ENCODE measurements around the gene DKK3. TPM values are rescaled to one million over a fixed set of nuclear protein-coding genes. Genes with fewer than 3 reads are reported as not detected.

The DKK3 gene
- total RNA-seq, 2 experiments from 2014 or later, result 0.46 TPM; not detected in 1

GRCh38 chr11:11942668-11943067 is 65.8 kb downstream of the DKK3 start:
- Mint-ChIP-seq H3K4me3 (no peak overlapping the region), H3K27ac (no peak overlapping the region), H3K36me3 (peaks cover 13% of the 10 kb centered on the region), H3K9me3 (no peaks in the 10 kb centered on the region), H3K4me1 (no peaks in the 10 kb centered on the region), H3K27me3 (no peaks in the 10 kb centered on the region)
- no peak for DNase-seq

GRCh38 chr11:11940551-11940950 is 67.9 kb downstream of the DKK3 start:
- no peaks in the 10 kb centered on the region for H3K9me3 Mint-ChIP-seq
- H3K4me1 Mint-ChIP-seq, result no peaks in the 10 kb centered on the region
- H3K27ac Mint-ChIP-seq, result peak overlapping the region; percentile 14
- H3K4me3 Mint-ChIP-seq, result no peak overlapping the region
- peaks cover 13% of the 10 kb centered on the region for H3K36me3 Mint-ChIP-seq
- DNase-seq, result no peak
- no peaks in the 10 kb centered on the region for H3K27me3 Mint-ChIP-seq

GRCh38 chr11:11937957-11938356 is 70.5 kb downstream of the DKK3 start:
- Mint-ChIP-seq H3K4me3 (no peak overlapping the region), H3K27me3 (no peaks in the 10 kb centered on the region), H3K4me1 (no peaks in the 10 kb centered on the region), H3K36me3 (peaks cover 12% of the 10 kb centered on the region), H3K27ac (no peak overlapping the region), H3K9me3 (no peaks in the 10 kb centered on the region)
- no peak for DNase-seq

- Mint-ChIP-seq H3K4me1 (no peaks in the 10 kb centered on the region), H3K4me3 (no peak overlapping the region), H3K27ac (no peak overlapping the region), H3K36me3 (peaks cover 13% of the 10 kb centered on the region), H3K27me3 (no peaks in the 10 kb centered on the region), H3K9me3 (no peaks in the 10 kb centered on the region)
- DNase-seq, result no peak
Measured at GRCh38 chr11:11937433-11937832, 71.0 kb downstream of the DKK3 start.

- Mint-ChIP-seq H3K27ac (no peak overlapping the region), H3K27me3 (no peaks in the 10 kb centered on the region), H3K9me3 (no peaks in the 10 kb centered on the region), H3K36me3 (peaks cover 14% of the 10 kb centered on the region), H3K4me3 (no peak overlapping the region), H3K4me1 (no peaks in the 10 kb centered on the region)
- DNase-seq, result no peak
Measured at GRCh38 chr11:11935536-11935935, 72.9 kb downstream of the DKK3 start.

- Mint-ChIP-seq H3K27me3 (no peaks in the 10 kb centered on the region), H3K4me3 (no peak overlapping the region), H3K4me1 (peaks cover under 1% of the 10 kb centered on the region), H3K27ac (no peak overlapping the region), H3K36me3 (peaks cover 15% of the 10 kb centered on the region), H3K9me3 (no peaks in the 10 kb centered on the region)
- DNase-seq, result no peak
Measured at GRCh38 chr11:11931461-11932055, 76.9 kb downstream of the DKK3 start.

- no peak overlapping the region for H3K27ac Mint-ChIP-seq
- H3K36me3 Mint-ChIP-seq, result peaks cover 25% of the 10 kb centered on the region
- no peak overlapping the region for H3K4me3 Mint-ChIP-seq
- H3K27me3 Mint-ChIP-seq, result no peaks in the 10 kb centered on the region
- peaks cover 9% of the 10 kb centered on the region for H3K4me1 Mint-ChIP-seq
- no peak for DNase-seq
- no peaks in the 10 kb centered on the region for H3K9me3 Mint-ChIP-seq
Measured at GRCh38 chr11:11929920-11930319, 78.5 kb downstream of the DKK3 start.

- Mint-ChIP-seq H3K27ac (no peak overlapping the region), H3K4me1 (peaks cover 20% of the 10 kb centered on the region), H3K4me3 (no peak overlapping the region), H3K36me3 (peaks cover 33% of the 10 kb centered on the region), H3K27me3 (no peaks in the 10 kb centered on the region), H3K9me3 (no peaks in the 10 kb centered on the region)
- DNase-seq, result no peak
Measured at GRCh38 chr11:11923828-11924227, 84.6 kb downstream of the DKK3 start.

GRCh38 chr11:11916981-11917399 is 91.4 kb downstream of the DKK3 start:
- Mint-ChIP-seq H3K4me1 (peaks cover 8% of the 10 kb centered on the region), H3K27ac (no peak overlapping the region), H3K27me3 (no peaks in the 10 kb centered on the region), H3K36me3 (peaks cover 7% of the 10 kb centered on the region), H3K4me3 (no peak overlapping the region), H3K9me3 (no peaks in the 10 kb centered on the region)
- DNase-seq, result no peak

- Mint-ChIP-seq H3K4me3 (no peak overlapping the region), H3K27ac (no peak overlapping the region), H3K36me3 (peaks cover 13% of the 10 kb centered on the region), H3K4me1 (peaks cover 8% of the 10 kb centered on the region), H3K27me3 (no peaks in the 10 kb centered on the region), H3K9me3 (no peaks in the 10 kb centered on the region)
- no peak for DNase-seq
Measured at GRCh38 chr11:11915625-11916024, 92.8 kb downstream of the DKK3 start.

- no peak overlapping the region for H3K4me3 Mint-ChIP-seq
- H3K9me3 Mint-ChIP-seq, result no peaks in the 10 kb centered on the region
- peaks cover 15% of the 10 kb centered on the region for H3K36me3 Mint-ChIP-seq
- H3K4me1 Mint-ChIP-seq, result peaks cover 7% of the 10 kb centered on the region
- no peak overlapping the region for H3K27ac Mint-ChIP-seq
- no peak for DNase-seq
- no peaks in the 10 kb centered on the region for H3K27me3 Mint-ChIP-seq
Measured at GRCh38 chr11:11913395-11913794, 95.0 kb downstream of the DKK3 start.

Other genes with a start within 250 kb of the DKK3 start
- 10 to 100 TPM; 41.3 to 43.8 TPM for gene USP47, start 166.7 kb downstream of the DKK3 start, total RNA-seq
- 10 to 100 TPM; 54.4 to 59.7 TPM for gene MICAL2, start 102.0 kb upstream of the DKK3 start, total RNA-seq